Measurements from ENCODE around the gene MCL1.
"Not testable (repeated sequence)": the region's sequence is repeated elsewhere in the genome, so short reads cannot be mapped to it uniquely, and the experiment has no call there.

Gene MCL1

GRCh38 chr1:150601540-150601939 is 22.1 kb upstream of the MCL1 start:
- DNase-seq = no peak

GRCh38 chr1:150598346-150598745 is 18.9 kb upstream of the MCL1 start:
- DNase-seq = not testable (repeated sequence)

GRCh38 chr1:150596976-150597375 is 17.6 kb upstream of the MCL1 start:
- DNase-seq = no peak

GRCh38 chr1:150596095-150596892 is 16.9 kb upstream of the MCL1 start:
- DNase-seq = no peak

- DNase-seq = no peak
These were observed 3.0 kb upstream of the MCL1 start for GRCh38 chr1:150582371-150582770.

GRCh38 chr1:150581962-150582361 is 2.6 kb upstream of the MCL1 start:
- not testable (repeated sequence) for DNase-seq

- DNase-seq = not testable (repeated sequence)
These were observed 2.0 kb upstream of the MCL1 start for GRCh38 chr1:150581437-150581836.

- DNase-seq = not testable (repeated sequence)
These were observed 1.6 kb upstream of the MCL1 start for GRCh38 chr1:150580966-150581365.

GRCh38 chr1:150579945-150580642 is 684 bp upstream of the MCL1 start:
- DNase-seq = no peak

- peak; percentile 67 for DNase-seq
These were observed 919 bp downstream of the MCL1 start for GRCh38 chr1:150578272-150579109.

- peak; percentile 65 for DNase-seq
These were observed 1.7 kb downstream of the MCL1 start for GRCh38 chr1:150577557-150578271.

GRCh38 chr1:150576794-150577556 is 2.4 kb downstream of the MCL1 start:
- DNase-seq = peak; percentile 43

GRCh38 chr1:150576367-150576711 is 3.1 kb downstream of the MCL1 start:
- DNase-seq = peak; percentile 25

- DNase-seq = peak; percentile 36
These were observed 3.7 kb downstream of the MCL1 start for GRCh38 chr1:150575518-150576366.

GRCh38 chr1:150575072-150575489 is 4.3 kb downstream of the MCL1 start:
- peak; percentile 30 for DNase-seq

- DNase-seq = peak; percentile 41
These were observed 4.9 kb downstream of the MCL1 start for GRCh38 chr1:150574260-150575071.

- DNase-seq = peak; percentile 46
These were observed 5.8 kb downstream of the MCL1 start for GRCh38 chr1:150573648-150574071.

GRCh38 chr1:150572918-150573647 is 6.3 kb downstream of the MCL1 start:
- peak; percentile 57 for DNase-seq

GRCh38 chr1:150568594-150568966 is 10.8 kb downstream of the MCL1 start:
- peak; percentile 60 for DNase-seq
